Retinal pigment epithelial cell (primary cell): Measurements from ENCODE around the gene STRIT1.
"Not testable (repeated sequence)": the region's sequence is repeated elsewhere in the genome, so short reads cannot be mapped to it uniquely, and the experiment has no call there.

ENCODE experiments used
- DNase-seq: peaks from one replicate; pipeline ENCODE4 v3.0.0-alpha.2; 2010; ENCODE audit warnings: low read depth
- H3K4me3 ChIP-seq: 2 replicates; pipeline ENCODE4 v1.5.1; 2011; ENCODE audit warnings: mild to moderate bottlenecking, low read length, control low read depth, moderate library complexity
- CTCF ChIP-seq: conservative IDR thresholded peaks from 2 replicates; pipeline ENCODE4 v1.5.1; 2011; ENCODE audit warnings: low read depth, low read length, control low read depth, inconsistent platforms

Gene STRIT1

DNA sequence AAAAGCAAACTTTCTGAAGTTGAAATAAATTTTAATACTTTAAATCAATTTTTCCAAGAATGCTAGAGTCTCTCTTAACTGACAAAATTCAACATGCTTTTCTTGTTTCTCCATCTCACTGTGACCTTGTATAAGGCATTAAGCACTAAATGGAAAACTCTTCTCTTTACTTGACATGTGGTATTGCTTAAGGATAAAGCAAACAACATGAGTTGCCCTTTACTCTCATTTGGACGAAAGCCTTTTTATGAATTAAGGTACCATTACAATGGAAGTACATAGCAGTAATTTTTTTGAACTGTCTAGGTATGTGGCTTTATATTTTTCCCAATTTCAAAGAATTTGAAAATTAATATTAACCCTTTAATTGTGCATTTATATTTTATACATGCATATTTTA, 1.4 kb downstream of the STRIT1 start:
- no peak for DNase-seq
- TF ChIP-seq CTCF, result no peak
- no peak overlapping the region for H3K4me3 ChIP-seq

DNA sequence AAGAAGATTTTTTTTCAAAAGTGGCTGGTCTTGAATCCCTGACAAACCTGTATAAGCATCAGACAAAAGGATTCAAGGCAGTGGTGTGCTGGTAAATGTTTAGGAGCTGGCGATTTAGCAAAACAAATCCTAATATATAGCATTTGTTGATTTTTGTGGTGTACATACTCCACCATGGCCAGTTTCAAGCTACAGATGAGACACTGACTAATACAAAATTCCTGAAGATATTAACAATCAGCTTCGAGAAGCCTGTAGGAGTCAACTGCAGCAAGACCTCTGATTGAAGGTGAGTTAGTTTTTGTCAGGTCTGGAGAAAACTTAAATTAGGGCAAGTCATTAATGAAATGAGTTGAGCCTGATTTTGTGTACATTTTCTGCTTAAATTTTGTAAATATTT, 6.7 kb downstream of the STRIT1 start:
- no peak overlapping the region for H3K4me3 ChIP-seq
- no peak for DNase-seq
- no peak for TF ChIP-seq CTCF

DNA sequence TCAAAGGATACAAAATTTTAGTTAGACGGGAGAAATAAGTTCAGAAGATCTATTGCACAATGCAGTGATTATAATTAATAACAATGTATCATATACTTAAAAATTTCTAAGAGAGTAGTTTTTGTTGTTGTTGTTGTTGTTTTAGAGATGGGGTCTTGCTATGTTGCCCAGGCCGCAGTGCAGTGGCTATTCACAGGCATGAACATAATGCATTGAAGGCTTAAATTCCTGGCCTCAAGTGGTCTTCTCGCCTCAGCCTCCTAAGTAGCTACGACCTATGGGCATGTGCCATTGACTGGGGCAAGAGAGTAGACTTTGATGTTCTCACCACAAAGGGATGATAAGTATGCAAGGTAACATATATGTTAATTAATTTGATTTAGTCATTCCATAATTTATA, 7.5 kb downstream of the STRIT1 start:
- TF ChIP-seq CTCF, result no peak
- no peak overlapping the region for H3K4me3 ChIP-seq
- no peak for DNase-seq

DNA sequence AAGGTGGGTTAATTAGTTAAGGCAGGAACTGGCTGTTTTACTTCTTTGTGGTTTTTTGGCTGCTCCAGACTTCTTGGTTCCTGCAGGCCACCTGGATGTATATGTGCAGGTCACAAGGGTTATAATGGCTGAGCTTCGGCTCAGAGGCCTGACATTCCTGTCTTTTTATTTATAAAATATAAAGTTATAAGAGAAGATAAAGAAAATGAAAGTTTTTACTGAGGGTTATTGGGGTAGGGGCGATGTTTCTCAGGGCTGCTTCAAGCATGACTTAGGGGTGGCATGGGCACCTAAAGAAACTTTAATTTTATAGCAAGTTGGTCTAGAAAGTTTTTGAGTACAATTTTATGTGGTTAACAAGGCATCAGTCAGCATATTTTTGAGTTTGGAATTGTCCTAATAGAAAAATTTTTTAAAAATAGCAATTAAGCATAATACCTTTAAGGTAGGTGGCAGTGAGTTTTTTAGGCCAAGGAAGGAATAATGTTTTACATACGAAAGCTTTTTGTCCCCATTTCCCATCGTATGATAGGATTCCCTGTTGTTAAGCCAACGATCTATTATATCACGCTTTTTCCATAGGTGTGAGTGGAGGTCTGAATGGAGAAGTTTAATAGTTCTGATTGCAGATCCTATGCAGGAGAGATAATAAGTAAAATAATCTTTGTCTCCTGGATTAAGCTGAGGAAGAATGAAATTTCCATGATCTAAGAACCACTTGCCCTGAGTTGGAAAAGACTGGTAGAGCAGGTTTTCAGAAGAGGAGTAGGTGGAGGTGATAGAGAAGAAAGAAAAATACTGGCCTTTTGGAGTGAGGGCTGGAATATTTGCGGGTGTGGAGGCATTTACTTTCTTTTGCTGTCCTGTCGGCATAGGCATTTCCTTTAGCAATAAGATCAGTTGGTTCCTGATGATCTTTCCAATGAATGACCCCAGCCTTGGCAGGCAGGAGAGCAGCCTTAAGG, 10.1 kb downstream of the STRIT1 start:
- no peak for TF ChIP-seq CTCF
- H3K4me3 ChIP-seq, result no peak overlapping the region
- no peak for DNase-seq

DNA sequence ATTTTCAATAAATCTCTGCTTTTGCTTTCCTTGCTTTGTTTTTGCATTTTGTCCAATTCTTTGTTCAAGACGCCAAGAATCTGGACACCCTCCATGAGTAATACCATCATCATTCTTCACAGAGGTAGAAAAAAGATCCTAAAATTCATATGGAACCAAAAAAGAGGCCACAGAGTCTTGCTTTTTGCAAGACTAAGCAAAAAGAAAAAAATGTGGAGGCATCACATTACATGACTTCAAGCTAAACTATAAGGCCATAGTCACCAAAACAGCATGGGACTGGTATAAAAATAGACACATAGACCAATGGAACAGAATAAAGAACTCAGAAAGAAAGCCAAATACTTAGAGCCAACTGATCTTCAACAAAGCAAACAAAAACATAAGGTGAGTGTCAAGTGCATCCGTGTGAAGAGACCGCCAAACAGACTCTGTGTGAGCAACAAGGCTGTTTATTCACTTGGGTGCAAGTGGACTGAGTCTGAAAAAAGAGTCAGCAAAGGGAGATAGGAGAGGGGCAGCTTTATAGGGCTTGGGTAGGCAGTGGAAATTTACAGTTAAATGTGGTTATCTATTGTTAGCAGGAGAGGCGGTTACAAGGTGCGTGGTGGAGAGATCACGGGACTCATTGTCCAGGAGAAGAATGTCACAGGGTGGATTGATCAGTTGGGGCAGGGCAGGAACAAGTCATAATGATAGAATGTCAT, 10.9 kb downstream of the STRIT1 start:
- no peak overlapping the region for H3K4me3 ChIP-seq
- DNase-seq, result no peak
- TF ChIP-seq CTCF, result no peak

GRCh38 chr3:155281912-155282311, 11.6 kb downstream of the STRIT1 start:
- no peak overlapping the region for H3K4me3 ChIP-seq
- TF ChIP-seq CTCF, result no peak
- DNase-seq, result no peak

- H3K4me3 ChIP-seq, DNase-seq: not testable (repeated sequence)
These were observed 17.4 kb downstream of the STRIT1 start for GRCh38 chr3:155276089-155276488.

DNA sequence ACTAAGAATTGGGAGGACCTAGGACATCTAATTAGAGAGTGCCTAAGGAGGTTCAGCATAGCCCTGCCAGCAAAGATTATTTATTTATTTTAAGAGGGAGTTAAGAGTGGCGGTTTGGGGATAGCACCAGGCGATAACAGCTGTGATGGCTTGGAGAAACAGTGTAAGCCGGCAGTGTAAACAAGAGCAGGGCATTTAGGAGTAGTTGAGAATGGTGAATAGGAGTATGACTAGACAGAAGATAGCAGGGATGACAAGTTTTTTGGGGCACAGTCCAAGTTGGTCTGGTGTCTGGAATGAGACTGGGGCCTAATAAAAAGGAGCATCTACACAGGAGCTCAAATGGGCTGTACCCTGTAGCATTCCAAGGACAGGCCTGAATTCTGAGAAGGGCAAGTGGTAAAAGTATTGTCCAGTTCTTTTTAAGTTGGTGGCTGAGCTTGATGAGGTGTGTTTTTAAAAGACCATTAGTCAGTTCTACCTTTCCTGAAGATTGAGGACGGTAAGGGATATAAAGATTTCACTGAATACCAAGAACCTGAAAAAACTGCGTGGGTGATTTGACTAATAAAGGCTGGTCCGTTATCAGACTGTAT, 18.2 kb downstream of the STRIT1 start:
- DNase-seq, result not testable (repeated sequence)

DNA sequence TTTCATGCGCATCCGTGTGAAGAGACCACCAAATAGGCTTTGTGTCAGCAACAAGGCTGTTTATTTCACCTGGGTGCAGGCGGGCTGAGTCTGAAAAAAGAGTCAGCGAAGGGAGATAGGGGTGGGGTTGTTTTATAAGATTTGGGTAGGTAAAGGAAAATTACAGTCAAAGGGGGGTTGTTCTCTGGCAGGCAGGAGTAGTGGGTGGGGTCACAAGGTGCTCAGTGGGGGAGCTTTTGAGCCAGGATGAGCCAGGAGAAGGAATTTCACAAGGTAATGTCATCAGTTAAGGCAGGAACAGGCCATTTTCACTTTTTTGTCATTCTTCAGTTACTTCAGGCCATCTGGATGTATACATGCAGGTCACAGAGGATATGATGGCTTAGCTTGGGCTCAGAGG, 19.0 kb downstream of the STRIT1 start:
- DNase-seq, H3K4me3 ChIP-seq: not testable (repeated sequence)

More for the DNA sequence above, 18.2 kb downstream of the STRIT1 start:
- not testable (repeated sequence) for H3K4me3 ChIP-seq
